Endothelial cell of umbilical vein (primary cell): ENCODE measurements around the gene MRPS34. TPM values are rescaled to one million over a fixed set of nuclear protein-coding genes. Genes with fewer than 3 reads are reported as not detected.

Experiments used
- BruUV-seq: library from RNA; stranded (reverse); fragments of 400-500 nt; replicated peaks from 2 replicates; lab custom pipeline; 2021; lab: Mats Ljungman, UMichigan
- CTCF ChIA-PET: fragments of 300-600, 350-600 bp; sonication (Branson Sonifier 250); formaldehyde crosslinking; loops from one replicate; lab custom pipeline; 2021; ENCODE audit warnings: antibody characterized with exemption, inconsistent platforms; lab: Charles Lee
- POLR2A ChIA-PET: fragments of 300-600, 350-600 bp; sonication (Branson Sonifier 250); formaldehyde crosslinking; loops from one replicate; lab custom pipeline; 2021; ENCODE audit warnings: antibody characterized with exemption, inconsistent platforms; lab: Charles Lee
- DNase-seq: peaks from one replicate; pipeline ENCODE4 v3.0.0-alpha.2; 2011; ENCODE audit warnings: low read depth, low spot score
- FAIRE-seq: peaks from 2 replicates; lab custom pipeline; 2011; peaks lifted over from hg19 to GRCh38; lab: Jason Lieb, UNC
- H2AFZ ChIP-seq: 2 replicates; pipeline ENCODE4 v1.6.0; 2012; ENCODE audit warnings: low read depth, low read length, control low read depth, inconsistent platforms
- H3K27ac ChIP-seq: 2 replicates; pipeline ENCODE4 v1.5.1; 2011; ENCODE audit warnings: low read depth, mild to moderate bottlenecking, control low read depth, low read length, moderate library complexity; ENCODE audit not compliant: insufficient read depth
- H3K27me3 ChIP-seq, 2 experiments: 2 replicates each; pipeline versions ENCODE4 v1.6.0 to v1.6.1; 2011; ENCODE audit warnings: low read length in 2 of 2, mixed read lengths in 1 of 2; ENCODE audit not compliant: control insufficient read depth in 2 of 2, insufficient read depth in 2 of 2
- H3K36me3 ChIP-seq, 2 experiments: 2 replicates in 1 of 2; 3 replicates in 1 of 2; pipeline ENCODE4 v1.5.1; 2011; ENCODE audit warnings: low read length in 2 of 2, mild to moderate bottlenecking in 1 of 2, moderate library complexity in 1 of 2; ENCODE audit not compliant: control insufficient read depth in 2 of 2, insufficient read depth in 2 of 2; ENCODE audit errors: extremely low read depth in 1 of 2
- H3K4me1 ChIP-seq: 3 replicates; pipeline ENCODE4 v1.5.1; 2011; ENCODE audit warnings: mild to moderate bottlenecking, low read length; ENCODE audit not compliant: control insufficient read depth, insufficient read depth; ENCODE audit errors: extremely low read depth
- H3K4me2 ChIP-seq: 2 replicates; pipeline ENCODE4 v1.6.1; 2011; ENCODE audit warnings: low read length, control low read depth, mixed read lengths; ENCODE audit not compliant: insufficient read depth
- H3K4me3 ChIP-seq, 3 experiments: fragments of 200-600 bp in 1 of 3; sonication (generic), shearing (Covaris generic) in 1 of 3; replicated peaks in 1 of 3; 2 replicates each; pipeline ENCODE4 v1.5.1; 2011 to 2016; ENCODE audit warnings: control low read depth in 3 of 3, low read length in 3 of 3, mild to moderate bottlenecking in 2 of 3, inconsistent platforms in 1 of 3, low read depth in 1 of 3, moderate library complexity in 1 of 3; ENCODE audit not compliant: insufficient read depth in 1 of 3
- H3K79me2 ChIP-seq: 2 replicates; pipeline ENCODE4 v1.6.0; 2012; ENCODE audit warnings: low read length, inconsistent platforms; ENCODE audit not compliant: control insufficient read depth, insufficient read depth
- H3K9ac ChIP-seq: replicated peaks from 2 replicates; pipeline ENCODE3; 2011; ENCODE audit warnings: low read length, control low read depth; ENCODE audit not compliant: insufficient read depth; ENCODE audit errors: extremely low read depth
- H3K9me1 ChIP-seq: replicated peaks from 3 replicates; pipeline ENCODE4 v1.6.0; 2011; ENCODE audit warnings: mild to moderate bottlenecking, low read length; ENCODE audit not compliant: control insufficient read depth, insufficient read depth; ENCODE audit errors: extremely low read depth
- H3K9me3 ChIP-seq: replicated peaks from 2 replicates; pipeline ENCODE4 v1.5.1; 2012; ENCODE audit warnings: low read length, inconsistent platforms; ENCODE audit not compliant: control insufficient read depth, insufficient read depth
- H4K20me1 ChIP-seq: replicated peaks from 2 replicates; pipeline ENCODE3; 2011; ENCODE audit warnings: mild to moderate bottlenecking, low read length; ENCODE audit not compliant: control insufficient read depth, insufficient read depth; ENCODE audit errors: extremely low read depth
- CTCF ChIP-seq, 2 donors: IDR thresholded peaks; 1 replicate in 1 of 2; 2 replicates in 1 of 2; pipeline ENCODE4 v1.5.1; 2011; ENCODE audit warnings: low read length in 2 of 2, mild to moderate bottlenecking in 2 of 2, moderate library complexity in 2 of 2, control low read depth in 1 of 2, inconsistent platforms in 1 of 2, low read depth in 1 of 2; ENCODE audit not compliant: insufficient read depth in 1 of 2; ENCODE audit errors: extremely low read depth in 1 of 2
- EZH2 ChIP-seq: IDR thresholded peaks from 2 replicates; pipeline ENCODE4 v1.6.1; 2012; ENCODE audit warnings: borderline replicate concordance, low read depth, mild to moderate bottlenecking, moderate library complexity, low read length, inconsistent platforms; ENCODE audit not compliant: severe bottlenecking
- FOS ChIP-seq: IDR thresholded peaks from 2 replicates; pipeline ENCODE4 v1.6.1; 2011; ENCODE audit warnings: mild to moderate bottlenecking, low read length, moderate library complexity, borderline replicate concordance; ENCODE audit not compliant: insufficient read depth
- GATA2 ChIP-seq: IDR thresholded peaks from 2 replicates; pipeline ENCODE4 v1.7.0; 2011; ENCODE audit warnings: low read depth, mild to moderate bottlenecking, moderate library complexity, mixed read lengths, low read length; ENCODE audit not compliant: insufficient read length, insufficient read depth
- JUN ChIP-seq: IDR thresholded peaks from 2 replicates; pipeline ENCODE4 v1.6.1; 2011; ENCODE audit warnings: borderline replicate concordance, low read depth; ENCODE audit not compliant: insufficient read length, insufficient read depth
- MYC ChIP-seq: IDR thresholded peaks from one replicate; pipeline ENCODE4 v1.6.1; 2011; ENCODE audit warnings: mild to moderate bottlenecking, low read depth, low read length
- POLR2A ChIP-seq: IDR thresholded peaks from 2 replicates; pipeline ENCODE4 v1.6.1; 2012; ENCODE audit warnings: low read depth, mild to moderate bottlenecking, control low read depth, low read length
- POLR2AphosphoS5 ChIP-seq: IDR thresholded peaks from 2 replicates; pipeline ENCODE4 v1.6.1; 2012; ENCODE audit warnings: low read depth, mild to moderate bottlenecking, control low read depth, low read length, moderate library complexity; ENCODE audit not compliant: insufficient read depth
- dilution Hi-C: fragments of 300-500 bp; cut with MboI; formaldehyde crosslinking; loops from one replicate; pipeline ENCODE4 v1.15.0; 2019; ENCODE audit warnings: low sequenced_read_pairs; ENCODE audit not compliant: extremely low pct_ligation_motif_present
- intact Hi-C: fragments of 100-400 bp; cut with micrococcal nuclease; formaldehyde crosslinking; loops from one replicate; pipeline ENCODE4 v1.10.0; 2022
- polyA plus RNA-seq, 4 experiments: library from polyadenylated mRNA; depleted of rRNA in 3 of 4; stranded (reverse) in 3 of 4; unstranded in 1 of 4; fragments of >200 nt; gene quantifications; 2 replicates each; pipeline versions ENCODE4 v1.2.1 to v1.2.3, GENCODE V29; 2011 to 2012; ENCODE audit warnings: missing spikeins in 1 of 4
- total RNA-seq: library from RNA; stranded (reverse); gene quantifications from 2 replicates; pipeline ENCODE4 v1.2.3, GENCODE V29; 2021
- TF ChIP-seq, protein P1 (sequence below): IDR thresholded peaks from 2 replicates; pipeline ENCODE4 v1.6.1; 2011; ENCODE audit not compliant: insufficient read depth, insufficient read length

MRPS34 gene
- total and polyA plus RNA-seq, 2 donors (not counting 3 experiments of a cell fraction or from before 2014, with no cell fraction given) = 82.1 to 102 TPM

DNA sequence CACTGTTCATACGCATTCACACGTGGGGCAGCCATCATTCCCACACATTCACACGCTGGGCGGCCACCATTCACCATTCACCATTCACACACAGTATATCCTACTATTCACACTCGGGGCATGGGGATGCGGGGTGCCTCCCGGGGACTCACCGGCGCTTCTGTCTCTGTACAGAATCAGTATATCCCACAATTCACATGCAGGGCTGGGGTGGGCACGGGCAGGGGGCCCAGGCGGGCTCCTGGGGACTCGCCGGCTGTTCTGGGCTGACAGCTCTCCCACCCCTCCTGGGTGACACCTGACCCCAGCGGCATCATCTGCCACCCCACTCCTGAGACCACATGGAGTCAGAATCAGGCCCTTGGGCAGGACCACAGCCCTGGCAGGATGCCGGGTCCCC is 11.2 kb downstream of the MRPS34 start:
- no peaks in the 10 kb centered on the region for H3K79me2 ChIP-seq
- intact Hi-C loops = no loop called here
- no peaks in the 10 kb centered on the region for H3K9me3 ChIP-seq
- H4K20me1 ChIP-seq = no peaks in the 10 kb centered on the region
- DNase-seq (no peak), FAIRE-seq (no peak)
- ChIA-PET CTCF (no interaction called here), POLR2A (no interaction called here)
- no peak overlapping the region for H3K4me2 ChIP-seq
- H3K9me1 ChIP-seq = no peaks in the 10 kb centered on the region
- no TSS peak for BruUV-seq
- no peak overlapping the region for H2AFZ ChIP-seq
- H3K4me3 ChIP-seq = no peak overlapping the region
- dilution Hi-C loops = no loop called here
- H3K27ac ChIP-seq = no peak overlapping the region
- TF ChIP-seq POLR2A (no peak), MYC (no peak), CTCF (IDR thresholded peaks at IDR 0.05; ENCODE audit: extremely low read depth in 1 of 2, insufficient read depth in 1 of 2, low read depth in 1 of 2, low read length in 2 of 2) (no peak), POLR2AphosphoS5 (no peak), JUN (no peak), GATA2 (no peak), FOS (no peak), EZH2 (no peak)
- TF ChIP-seq, protein P1, sequence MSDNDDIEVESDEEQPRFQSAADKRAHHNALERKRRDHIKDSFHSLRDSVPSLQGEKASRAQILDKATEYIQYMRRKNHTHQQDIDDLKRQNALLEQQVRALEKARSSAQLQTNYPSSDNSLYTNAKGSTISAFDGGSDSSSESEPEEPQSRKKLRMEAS = no peak
- H3K9ac ChIP-seq = no peak overlapping the region
- peaks cover 5 to 48% of the 10 kb centered on the region in 2 experiments for H3K36me3 ChIP-seq
- H3K27me3 ChIP-seq = no peaks in the 10 kb centered on the region
- H3K4me1 ChIP-seq = no peaks in the 10 kb centered on the region
